Stimulated activated CD8-positive, alpha-beta memory T cell treated with anti-CD3 and anti-CD28 coated beads, Interleukin-12 subunit alpha, Interleukin-12 subunit beta, amount 100 ng/mL, for 24 hours (primary cell): ENCODE data around the gene DNTTIP2.
A peak's percentile ranks its signal among the peaks of the same experiment; 100 is the strongest.
"Not testable (repeated sequence)": the region's sequence is repeated elsewhere in the genome, so short reads cannot be mapped to it uniquely, and the experiment has no call there.

Experiments
- DNase-seq: peaks from one replicate; pipeline ENCODE4 v3.0.0-alpha.2; 2020; ENCODE audit errors: extremely low read depth

DNTTIP2 gene, protein sequence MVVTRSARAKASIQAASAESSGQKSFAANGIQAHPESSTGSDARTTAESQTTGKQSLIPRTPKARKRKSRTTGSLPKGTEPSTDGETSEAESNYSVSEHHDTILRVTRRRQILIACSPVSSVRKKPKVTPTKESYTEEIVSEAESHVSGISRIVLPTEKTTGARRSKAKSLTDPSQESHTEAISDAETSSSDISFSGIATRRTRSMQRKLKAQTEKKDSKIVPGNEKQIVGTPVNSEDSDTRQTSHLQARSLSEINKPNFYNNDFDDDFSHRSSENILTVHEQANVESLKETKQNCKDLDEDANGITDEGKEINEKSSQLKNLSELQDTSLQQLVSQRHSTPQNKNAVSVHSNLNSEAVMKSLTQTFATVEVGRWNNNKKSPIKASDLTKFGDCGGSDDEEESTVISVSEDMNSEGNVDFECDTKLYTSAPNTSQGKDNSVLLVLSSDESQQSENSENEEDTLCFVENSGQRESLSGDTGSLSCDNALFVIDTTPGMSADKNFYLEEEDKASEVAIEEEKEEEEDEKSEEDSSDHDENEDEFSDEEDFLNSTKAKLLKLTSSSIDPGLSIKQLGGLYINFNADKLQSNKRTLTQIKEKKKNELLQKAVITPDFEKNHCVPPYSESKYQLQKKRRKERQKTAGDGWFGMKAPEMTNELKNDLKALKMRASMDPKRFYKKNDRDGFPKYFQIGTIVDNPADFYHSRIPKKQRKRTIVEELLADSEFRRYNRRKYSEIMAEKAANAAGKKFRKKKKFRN

DNA sequence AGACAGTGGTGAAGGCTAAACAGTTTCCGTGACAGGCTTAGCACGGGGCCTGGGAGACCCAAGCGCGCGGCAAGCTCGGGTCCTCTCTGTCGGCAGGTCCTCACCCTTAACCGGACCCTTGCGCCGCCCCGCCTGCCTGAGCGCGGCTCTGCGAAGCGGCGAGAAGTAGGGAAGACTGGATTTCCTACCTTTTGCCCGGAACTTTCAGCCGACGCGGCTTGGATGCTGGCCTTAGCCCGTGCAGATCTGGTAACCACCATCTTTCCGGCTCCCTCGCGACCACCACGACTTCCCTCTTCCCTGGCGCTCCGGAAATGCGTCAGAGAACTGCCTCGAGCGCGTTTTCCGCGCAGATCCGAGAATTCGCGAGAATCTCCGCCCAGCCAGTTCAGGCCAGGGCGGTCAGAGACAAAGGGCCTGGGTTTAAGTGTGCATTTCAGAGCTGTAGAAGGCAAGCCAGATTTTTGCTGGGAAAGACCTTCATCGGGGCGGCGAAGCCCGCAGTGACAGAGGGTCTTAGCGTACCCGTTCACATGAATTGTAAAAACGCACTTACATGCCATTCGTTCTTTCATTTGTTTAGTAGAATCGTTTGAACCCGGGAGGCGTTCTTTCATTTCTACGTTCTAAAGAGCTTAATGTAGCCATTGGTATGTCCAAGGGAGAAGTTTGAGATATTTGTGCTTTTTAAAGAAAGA is at the start of gene DNTTIP2:
Gene DNTTIP2 (minus strand): TSS at position 318 of the 698 bp plus-strand sequence. CDS start 58 bp downstream, at position 260.
- peak; percentile 82 for DNase-seq

DNA sequence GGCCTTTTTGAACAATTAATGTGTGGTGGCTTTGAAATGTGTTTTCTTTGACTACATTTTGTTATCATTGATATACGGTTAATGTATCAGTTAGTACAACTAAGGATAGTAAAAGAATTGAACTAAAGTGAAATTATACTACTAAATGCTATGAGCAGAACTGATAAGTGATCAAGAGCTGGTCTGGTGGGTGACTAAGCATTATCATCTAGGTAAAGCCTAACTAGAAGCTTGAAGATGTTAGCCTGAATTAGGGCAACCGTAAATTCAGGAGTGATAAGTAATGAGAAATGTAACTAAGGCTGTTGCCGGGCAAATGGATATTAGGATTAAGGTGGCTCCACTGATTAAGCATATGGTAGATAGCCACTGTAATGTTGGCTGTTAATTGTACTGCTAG is 46.2 kb upstream of the DNTTIP2 start:
- DNase-seq = no peak

DNA sequence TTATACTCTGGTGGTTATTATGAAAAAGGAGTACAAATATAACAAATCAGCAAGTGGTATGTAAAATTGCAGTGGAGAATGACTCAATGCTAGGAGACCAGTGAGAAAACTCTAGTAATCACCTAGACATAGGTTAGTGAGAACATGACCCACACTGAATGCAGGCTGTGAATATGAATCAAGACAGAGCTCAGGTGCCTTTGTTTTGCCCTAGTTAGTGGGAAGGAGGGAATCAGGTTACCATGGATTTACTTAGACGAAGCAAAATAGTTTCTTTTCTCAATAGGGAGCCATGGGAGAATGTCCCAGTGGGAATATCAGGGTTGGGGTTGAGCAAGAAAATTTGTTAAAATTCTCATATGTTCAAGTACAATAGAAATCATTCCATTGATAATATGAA is 40.8 kb upstream of the DNTTIP2 start:
- DNase-seq = no peak

DNA sequence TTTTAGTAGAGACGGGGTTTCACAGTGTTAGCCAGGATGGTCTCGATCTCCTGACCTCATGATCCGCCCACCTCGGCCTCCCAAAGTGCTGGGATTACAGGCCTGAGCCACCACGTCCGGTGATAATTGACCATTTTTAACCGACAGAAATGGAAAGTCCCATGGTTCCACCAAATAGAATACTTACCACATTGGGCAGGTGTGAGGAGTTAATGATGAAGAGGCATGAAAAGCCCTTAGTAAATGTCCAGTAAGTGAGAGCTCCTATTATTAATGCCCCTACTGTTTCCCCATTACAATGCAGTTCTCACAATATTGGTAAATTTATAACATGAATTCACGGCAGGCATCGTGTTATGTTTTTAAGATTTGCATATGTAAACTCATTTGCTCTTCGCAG is 38.3 kb upstream of the DNTTIP2 start:
- DNase-seq = no peak

DNA sequence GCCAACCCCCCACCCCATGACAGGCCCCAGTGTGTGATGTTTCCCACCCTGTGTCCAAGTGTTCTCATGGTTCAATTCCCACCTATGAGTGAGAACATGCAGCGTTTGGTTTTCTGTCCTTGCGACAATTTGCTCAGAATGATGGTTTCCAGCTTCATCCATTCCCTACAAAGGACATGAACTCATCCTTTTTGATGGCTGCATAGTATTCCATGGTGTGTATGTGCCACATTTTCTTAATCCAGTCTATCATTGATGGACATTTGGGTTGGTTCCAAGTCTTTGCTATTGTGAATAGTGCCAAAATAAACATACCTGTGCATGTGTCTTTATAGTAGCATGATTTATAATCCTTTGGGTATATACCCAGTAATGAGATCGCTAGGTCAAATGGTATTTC is 31.9 kb upstream of the DNTTIP2 start:
- not testable (repeated sequence) for DNase-seq

DNA sequence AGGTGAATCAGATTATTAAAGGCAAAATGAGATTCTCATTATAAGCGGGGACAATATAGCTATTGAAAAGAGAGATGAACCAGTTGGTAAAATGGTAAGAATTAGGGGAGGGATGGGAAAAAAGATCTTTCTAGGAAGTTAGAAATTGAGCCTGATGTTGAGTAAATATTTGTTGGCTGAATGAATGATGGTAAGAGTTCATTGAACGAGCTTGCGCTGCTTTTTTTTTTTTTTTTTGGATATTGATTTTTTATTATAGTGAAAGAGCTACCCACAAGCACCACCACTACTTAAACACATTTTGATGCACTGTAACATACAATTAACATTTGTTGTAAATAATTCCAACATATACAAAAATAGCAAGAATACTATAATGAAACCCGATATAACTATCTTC is 31.3 kb upstream of the DNTTIP2 start:
- DNase-seq = no peak

DNA sequence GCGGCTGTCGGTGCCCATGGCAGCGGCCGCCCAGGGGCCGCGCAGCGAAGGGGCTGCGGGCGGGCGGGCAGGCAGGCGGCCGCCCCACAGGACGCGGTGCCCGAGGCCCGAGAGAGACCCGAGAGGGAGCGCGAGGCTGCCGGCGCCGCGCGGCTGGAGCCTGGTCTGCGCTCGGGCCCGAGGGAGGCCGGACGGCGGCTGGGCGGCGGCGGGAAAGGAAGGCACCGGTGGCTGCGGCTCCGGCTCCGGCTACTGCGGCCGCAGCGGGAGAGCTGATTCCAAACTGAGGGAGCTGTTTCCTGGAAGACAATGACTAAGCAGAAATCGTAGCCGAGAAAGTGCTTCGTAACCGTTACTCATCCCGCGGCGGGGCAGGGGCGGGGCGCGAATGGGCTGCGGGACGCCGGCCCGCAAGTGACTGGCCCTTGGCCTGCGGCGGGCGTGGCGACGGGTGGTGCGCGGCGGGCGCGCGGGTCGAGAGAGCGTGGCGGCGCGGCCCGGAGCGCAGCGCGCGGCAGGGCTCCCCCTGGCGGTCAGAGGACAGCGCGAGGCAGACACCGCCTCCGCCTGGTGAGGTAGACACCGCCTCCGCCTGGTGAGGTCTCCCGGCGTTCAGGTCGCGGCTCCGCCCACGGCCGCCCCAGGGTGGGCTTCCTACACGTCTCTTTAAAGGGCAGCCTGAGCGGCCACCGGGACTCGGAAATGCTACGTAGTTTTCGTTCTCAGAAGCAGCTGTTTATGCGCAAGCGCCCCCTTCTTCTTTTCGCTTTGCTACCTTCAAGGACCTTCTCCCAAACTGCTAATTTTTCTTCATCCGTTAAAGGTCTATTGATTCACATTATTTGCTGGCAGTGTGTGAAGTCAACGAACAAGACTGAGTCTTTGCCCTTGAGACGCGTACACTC is 30.4 kb upstream of the DNTTIP2 start, which contains the start of gene GCLM:
Gene GCLM (minus strand): TSS at position 285 of the 905 bp plus-strand sequence. CDS start 267 bp downstream, at position 18.
- DNase-seq = peak; percentile 79

DNA sequence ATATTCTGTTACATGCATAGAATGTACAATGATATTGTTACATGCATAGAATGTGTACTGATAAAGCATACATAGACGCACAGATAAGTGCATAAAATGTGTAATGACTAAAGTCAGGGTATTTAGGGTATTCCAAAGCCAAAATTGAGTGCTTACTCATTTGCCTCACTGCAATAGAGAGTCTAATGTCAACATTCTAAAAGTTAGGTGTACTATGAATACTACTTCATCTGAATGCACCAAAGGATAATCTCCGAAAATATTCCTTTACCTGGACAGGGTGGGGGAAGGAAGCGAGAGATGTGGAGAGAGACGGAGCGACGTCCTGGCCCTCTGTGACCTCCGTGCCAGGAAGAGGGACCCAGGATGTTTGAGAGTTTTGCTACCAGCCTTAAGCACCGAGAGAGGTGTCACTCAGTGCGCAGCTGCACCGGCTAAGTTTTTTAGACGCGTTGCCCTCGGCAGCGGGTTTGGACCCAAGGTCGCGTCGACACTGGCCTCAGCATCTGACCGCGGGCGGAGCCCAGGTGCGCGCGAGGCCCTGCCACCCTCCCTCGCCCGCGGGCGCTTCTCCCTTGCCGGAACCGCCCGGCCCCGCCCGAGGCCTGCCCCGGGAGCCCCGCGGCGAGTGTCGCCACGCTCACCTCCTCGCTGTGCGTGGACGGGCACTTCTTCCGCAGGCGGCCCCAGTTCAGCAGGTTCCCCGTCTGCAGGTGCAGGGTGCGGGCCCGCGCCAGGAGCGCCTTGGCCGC is 29.6 kb upstream of the DNTTIP2 start:
- peak; percentile 10 for DNase-seq

DNA sequence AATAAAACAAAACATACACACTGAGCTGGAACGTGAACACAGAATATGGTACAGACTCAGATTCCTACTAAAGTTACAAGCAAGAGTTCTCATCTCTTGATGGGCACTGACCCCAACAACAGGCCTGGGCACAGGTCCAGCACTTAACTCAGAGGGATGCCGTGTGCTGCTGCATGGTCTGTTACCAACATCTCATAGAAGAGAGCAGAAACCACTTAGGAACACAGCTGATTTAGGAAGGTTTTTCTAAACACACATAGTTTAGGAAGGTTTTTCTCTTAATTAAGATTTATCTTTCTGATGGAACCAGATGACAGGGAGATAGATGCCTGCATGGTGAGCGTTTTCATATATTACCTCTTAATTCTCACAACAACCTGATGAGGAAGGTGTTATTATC is 28.7 kb upstream of the DNTTIP2 start:
- no peak for DNase-seq

DNA sequence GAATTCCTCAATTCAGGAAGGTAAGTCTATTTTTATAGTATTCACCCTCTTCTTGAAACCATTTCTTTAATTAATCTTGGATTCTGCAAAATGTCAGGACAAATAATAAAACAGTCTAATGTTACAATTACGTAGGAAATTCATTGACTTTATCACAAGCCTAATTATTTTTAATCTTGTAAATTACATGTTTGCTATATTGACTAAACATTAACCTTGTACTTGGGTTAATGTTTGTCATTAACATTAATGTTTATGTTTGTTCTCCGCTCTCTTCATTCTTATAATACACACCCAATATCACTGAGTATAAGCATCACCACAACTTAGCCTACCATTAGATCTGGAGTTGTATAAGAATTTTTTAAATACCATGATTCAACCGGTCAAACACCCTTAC is 27.5 kb upstream of the DNTTIP2 start:
- DNase-seq = no peak

DNA sequence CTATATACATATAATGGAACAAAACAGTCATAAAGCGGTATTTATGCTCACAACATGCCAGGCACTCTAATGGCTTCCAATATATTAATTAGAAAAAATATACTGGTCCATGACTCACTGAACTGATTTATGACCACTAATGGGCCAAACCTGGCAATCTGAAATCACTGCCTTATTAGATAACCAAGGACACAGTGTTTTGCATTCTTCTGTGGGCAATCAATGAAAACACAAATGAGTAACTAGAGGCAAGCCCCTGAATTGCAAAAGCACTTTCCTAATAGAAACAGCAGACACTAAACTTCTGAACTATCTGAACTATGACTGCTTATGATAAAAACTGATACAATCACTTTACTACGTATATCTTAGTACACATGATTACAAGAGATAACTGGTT is 26.7 kb upstream of the DNTTIP2 start:
- no peak for DNase-seq

DNA sequence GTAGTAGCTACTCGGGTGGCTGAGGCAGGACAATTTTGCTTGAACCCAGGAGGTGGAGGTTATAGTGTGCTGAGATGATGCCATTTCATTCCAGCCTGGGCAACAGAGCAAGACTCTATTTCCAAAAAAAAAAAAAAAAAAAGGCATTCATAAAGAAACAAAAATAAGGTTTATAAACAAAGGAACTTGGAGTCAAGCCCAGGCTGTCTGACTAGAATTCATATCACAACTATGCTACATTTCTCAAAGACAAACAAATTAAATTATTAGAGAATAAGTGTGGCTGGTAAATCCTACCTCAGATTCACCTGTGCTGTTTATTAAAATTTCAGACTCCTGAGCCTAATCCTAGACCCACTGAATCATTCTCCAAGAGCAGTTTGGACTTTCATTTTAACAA is 26.0 kb upstream of the DNTTIP2 start:
- no peak for DNase-seq

DNA sequence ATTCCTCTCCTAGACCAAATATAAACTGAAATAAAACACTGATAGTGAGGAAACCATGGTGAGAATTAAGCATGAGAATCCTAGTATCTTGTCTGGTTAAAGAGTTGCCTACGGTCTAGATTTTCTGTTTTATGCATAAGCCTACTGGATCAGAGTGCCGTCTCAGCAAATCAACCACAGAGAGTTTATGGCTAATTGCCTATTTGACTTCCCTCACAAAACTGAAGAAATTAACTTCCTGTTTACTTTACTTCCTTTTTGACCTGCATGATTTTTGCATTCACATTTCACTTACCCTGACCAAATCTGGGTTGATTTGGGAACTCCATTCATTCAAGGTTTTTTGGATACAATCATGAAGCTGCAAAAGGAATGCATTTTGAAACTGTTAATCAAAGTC is 25.2 kb upstream of the DNTTIP2 start:
- no peak for DNase-seq

DNA sequence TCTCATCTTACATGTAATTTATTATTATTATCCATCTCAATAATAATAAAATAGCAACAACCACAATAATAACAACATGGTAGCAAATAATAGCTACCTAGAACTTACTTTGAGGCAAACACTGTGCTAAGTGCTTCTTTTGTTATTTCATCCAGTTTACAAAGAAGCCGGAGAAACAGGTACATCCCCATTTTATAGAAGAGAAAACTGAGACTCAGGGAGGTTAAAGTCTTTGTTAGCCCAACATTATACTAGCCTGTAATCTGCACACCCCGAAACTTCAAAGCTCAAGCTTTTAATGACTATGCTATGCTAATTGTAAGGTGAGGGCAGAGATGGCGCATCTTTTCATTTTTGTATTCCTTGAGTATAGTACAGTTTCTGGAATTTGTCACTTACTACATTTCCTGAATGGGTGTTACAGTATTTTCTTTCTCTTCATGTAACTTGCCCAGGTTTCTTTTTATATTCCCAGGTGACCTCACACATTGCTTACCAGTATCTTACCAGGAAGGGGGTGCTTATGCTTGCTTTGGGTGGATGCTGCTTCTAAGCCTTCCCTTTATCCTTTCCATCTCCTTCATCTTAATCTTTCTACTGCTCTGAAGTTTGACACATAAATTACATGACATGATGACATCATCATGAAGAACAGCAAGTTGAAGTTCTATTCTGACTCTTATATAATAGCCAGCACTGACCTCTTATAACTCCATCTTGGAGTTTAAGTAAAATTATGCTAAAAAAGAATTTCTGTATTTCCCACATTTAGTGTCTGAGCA is 21.9 kb upstream of the DNTTIP2 start:
- DNase-seq = no peak

DNA sequence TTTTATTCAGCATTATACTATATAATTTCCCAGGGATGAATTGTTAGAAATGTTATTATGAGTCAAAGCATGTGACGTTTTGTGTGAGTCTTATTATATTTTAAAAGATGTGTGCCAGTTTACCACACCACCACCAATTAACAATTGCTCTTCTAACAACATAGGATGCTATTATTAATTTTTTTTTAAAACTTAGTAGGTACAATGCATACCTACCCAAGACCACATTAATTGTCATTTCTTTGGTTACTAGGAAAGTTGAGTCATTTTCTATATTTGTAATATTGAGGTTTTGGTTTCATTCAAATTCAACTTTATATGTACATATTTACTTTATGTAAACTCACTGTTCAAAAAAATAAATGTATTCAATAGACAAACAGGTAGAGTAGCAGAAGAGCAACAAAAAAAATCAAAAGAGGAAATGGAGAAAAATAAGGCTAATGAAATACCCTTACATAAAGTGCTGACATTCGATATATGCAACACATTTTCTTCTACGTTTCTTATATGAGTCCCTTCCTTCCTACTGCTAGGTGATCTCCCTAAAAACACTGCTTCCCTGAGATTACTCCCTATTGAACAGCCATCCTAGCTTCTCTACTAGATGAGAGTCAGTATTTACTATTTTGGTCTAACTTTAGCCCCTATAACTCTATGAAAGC is 20.7 kb upstream of the DNTTIP2 start:
- no peak for DNase-seq

DNA sequence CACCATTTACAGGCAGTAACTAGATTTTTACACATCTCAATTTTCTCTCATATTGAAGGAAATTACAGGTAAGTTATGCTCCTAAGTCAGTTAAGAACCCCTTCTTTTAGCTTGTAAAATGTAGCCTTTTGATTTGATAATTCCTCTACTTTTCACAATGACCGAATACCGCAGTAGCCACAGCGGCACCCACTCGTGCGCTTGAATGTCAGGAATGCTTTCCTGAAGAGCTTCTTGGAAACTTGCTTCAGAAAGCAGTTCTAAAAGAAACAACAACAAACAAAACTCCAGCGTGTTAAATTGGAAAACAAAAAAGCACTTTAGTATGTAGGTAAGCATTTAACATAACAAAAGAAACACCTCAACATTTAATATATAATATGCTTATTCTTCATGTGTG is 9.9 kb upstream of the DNTTIP2 start:
- no peak for DNase-seq

DNA sequence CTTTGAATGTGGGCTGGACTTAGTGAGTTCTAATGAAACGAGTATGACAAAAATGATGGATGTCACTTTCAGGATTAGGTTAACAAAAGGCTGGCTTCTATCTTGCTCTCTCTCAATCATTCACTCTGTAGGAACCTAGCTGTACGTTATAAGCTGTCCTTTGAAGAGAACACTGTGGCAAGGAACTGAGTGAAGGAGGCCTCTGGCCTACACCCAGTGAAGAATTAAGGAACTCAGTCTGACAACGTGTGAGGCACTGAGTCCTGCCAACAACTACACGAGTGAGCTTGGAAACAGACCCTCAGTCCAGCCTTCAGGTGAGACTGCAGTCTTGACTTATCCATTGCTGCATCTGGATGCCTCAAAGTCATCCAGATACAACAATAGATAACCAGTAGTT is 3.3 kb upstream of the DNTTIP2 start:
- DNase-seq = no peak

DNA sequence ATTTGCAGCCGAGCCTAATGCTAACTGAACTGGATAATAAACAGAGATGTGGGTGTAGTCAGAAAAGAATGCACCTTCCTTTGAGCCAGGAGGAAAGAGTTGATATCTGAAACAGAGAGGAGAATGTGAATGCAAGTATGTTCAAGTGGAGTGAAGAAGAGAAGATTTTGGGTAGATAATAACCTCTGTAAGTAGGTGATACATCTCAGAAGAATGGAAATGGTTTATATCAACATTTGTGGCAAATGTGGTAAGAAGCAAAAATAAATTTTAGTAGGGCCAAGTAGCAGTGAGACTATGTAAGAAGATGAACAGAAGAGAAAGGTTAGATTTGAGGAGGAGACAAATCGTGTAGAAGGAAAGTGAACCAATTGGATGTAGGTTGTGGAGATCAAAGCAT is 1.7 kb upstream of the DNTTIP2 start:
- no peak for DNase-seq

DNA sequence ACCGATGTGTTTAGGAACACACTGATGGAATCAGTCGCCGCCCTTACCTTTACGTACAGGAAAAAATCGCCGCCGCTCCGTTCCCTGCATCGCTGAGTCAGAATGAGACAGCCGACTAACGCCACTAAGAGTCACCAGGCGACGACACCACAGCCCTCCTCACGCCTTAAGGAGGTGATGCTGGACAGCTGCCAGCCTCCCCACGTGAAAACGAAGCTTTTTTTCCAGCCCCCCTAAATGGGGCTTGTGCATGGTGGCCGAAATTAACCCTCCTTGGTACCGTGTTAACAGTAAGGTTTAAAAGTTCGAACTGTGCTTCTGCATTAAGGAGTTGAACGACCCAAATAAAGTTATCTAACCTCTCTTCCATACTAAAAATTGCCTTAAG is 511 bp downstream of the DNTTIP2 start:
- peak; percentile 47 for DNase-seq
